ENCODE results near the gene SDC1. TPM values are rescaled to one million over a fixed set of nuclear protein-coding genes. Genes with fewer than 3 reads are reported as not detected.

The SDC1 gene
- total and polyA plus RNA-seq, 2 of the 8 experiments (the other 6 are each of a cell fraction or from before 2014, with no cell fraction given) = 45.3 to 73.3 TPM

DNA sequence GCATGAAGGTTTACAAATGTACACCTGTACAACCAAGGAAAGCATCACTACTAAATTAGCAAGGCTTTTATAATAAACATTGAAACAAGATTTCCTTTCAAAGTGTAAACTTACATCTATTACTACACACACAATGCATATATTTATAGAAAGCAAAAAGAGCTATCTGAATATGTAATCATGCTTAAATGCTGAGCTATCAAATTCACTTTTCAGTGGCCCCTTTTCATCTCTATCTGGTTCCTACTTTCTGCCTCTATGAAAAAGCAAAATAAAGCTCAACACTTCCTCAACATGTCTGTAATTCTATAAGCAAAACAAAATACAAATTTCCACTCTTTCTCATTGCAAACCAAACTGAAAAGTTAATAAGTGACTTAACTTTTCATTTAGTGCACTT, 25.5 kb upstream of the SDC1 start:
- Histone ChIP-seq H4K8ac (ENCODE audit: extremely low read depth, insufficient read depth, low read length) (no peak overlapping the region), H3K79me2 (ENCODE audit: control insufficient read depth in 1 of 2, insufficient read depth in 2 of 2, low read length in 2 of 2) (no peaks in the 10 kb centered on the region), H2AK5ac (ENCODE audit: low read depth, low read length) (no peak overlapping the region), H3K4me2 (ENCODE audit: insufficient read depth in 1 of 2, low read depth in 2 of 2, low read length in 2 of 2) (no peak overlapping the region), H2AFZ (ENCODE audit: low read length) (no peak overlapping the region), H2BK5ac (ENCODE audit: low read depth, low read length) (no peak overlapping the region), H3K4me3 (ENCODE audit: extremely low read depth in 1 of 4, insufficient read depth in 2 of 4, low read depth in 3 of 4, low read length in 4 of 4) (no peak overlapping the region), H4K91ac (replicated peaks; ENCODE audit: insufficient read length, low read length) (no peak overlapping the region), H2BK15ac (ENCODE audit: low read length) (no peak overlapping the region), H3K4ac (replicated peaks; ENCODE audit: insufficient read length, low read depth, low read length) (no peak overlapping the region), H3K4me1 (replicated peaks in 1 of 4; ENCODE audit: control insufficient read depth in 3 of 4, insufficient read depth in 4 of 4, low read length in 3 of 4) (no peaks in the 10 kb centered on the region), H3K23me2 (ENCODE audit: low read depth, low read length) (no peaks in the 10 kb centered on the region), H2BK120ac (replicated peaks; ENCODE audit: low read depth, low read length) (no peak overlapping the region), H4K5ac (ENCODE audit: insufficient read length, low read depth, low read length) (no peak overlapping the region), H4K20me1 (replicated peaks in 1 of 2; ENCODE audit: control insufficient read depth in 1 of 2, insufficient read depth in 2 of 2, low read length in 2 of 2) (no peaks in the 10 kb centered on the region), H3K56ac (replicated peaks; ENCODE audit: insufficient read length, low read depth, low read length) (no peak overlapping the region), H3K27ac (ENCODE audit: low read depth, low read length) (no peak overlapping the region), H3K14ac (ENCODE audit: insufficient read length) (no peak overlapping the region), H3K23ac (ENCODE audit: insufficient read length) (no peak overlapping the region), H2BK12ac (ENCODE audit: low read depth, low read length) (no peak overlapping the region), H3K79me1 (ENCODE audit: low read depth, low read length) (no peaks in the 10 kb centered on the region), H2BK20ac (ENCODE audit: low read length) (no peak overlapping the region), H3K36me3 (ENCODE audit: control insufficient read depth in 2 of 4, insufficient read depth in 4 of 4, low read length in 3 of 4) (peaks cover 11 to 71% (median 39%) of the 10 kb centered on the region in 4 experiments), H3K18ac (ENCODE audit: extremely low read depth, low read length) (no peak overlapping the region), H3K27me3 (replicated peaks in 1 of 4; ENCODE audit: control insufficient read depth in 3 of 4, extremely low read depth in 1 of 4, insufficient read depth in 3 of 4, low read length in 3 of 4) (no peaks in the 10 kb centered on the region), H3K9ac (replicated peaks in 1 of 4; ENCODE audit: extremely low read depth in 1 of 4, low read depth in 3 of 4, low read length in 3 of 4) (no peak overlapping the region), H3K9me3 (ENCODE audit: insufficient read depth in 2 of 2, low read depth in 1 of 2, low read length in 1 of 2) (no peaks in the 10 kb centered on the region)
- TF ChIP-seq SAP30 (IDR thresholded peaks at IDR 0.05; ENCODE audit: insufficient read depth, insufficient replicate concordance, low read length) = no peak
- no peak for TF ChIP-seq JUND (IDR thresholded peaks at IDR 0.05; ENCODE audit: low read length)
- TF ChIP-seq CREB1 (IDR thresholded peaks at IDR 0.05) = no peak
- no peak for TF ChIP-seq JUN (IDR thresholded peaks at IDR 0.05; ENCODE audit: low read depth, low read length)
- no peak for TF ChIP-seq SRF (IDR thresholded peaks at IDR 0.05; ENCODE audit: low read depth, low read length)
- no peak for TF ChIP-seq TAF1 (IDR thresholded peaks at IDR 0.05; ENCODE audit: low read depth, low read length)
- no peak for DNase-seq (ENCODE audit: low read depth in 1 of 2, low spot score in 2 of 2)
- ChIA-PET POLR2A (ENCODE audit: partially characterized antibody) (no interaction called here), CTCF (ENCODE audit: partially characterized antibody) (interaction anchor here (0.8 to 1.4 kb wide), 2 partner anchors 11 to 143 kb away, joined by 3 to 4 read pairs; no protein-coding TSS in a partner anchor)
- FAIRE-seq = no peak
